DOHH2 (cell line): ENCODE results near the gene SRD5A2.

Experiments used
- EZH2phosphoT487 ChIP-seq: fragments of 200-600 bp; sonication (generic); IDR thresholded peaks from 2 replicates; pipeline ENCODE4 v1.6.1; 2017; ENCODE audit warnings: borderline replicate concordance, mild to moderate bottlenecking, antibody characterized with exemption, low read length, moderate library complexity, mixed read lengths
- TF ChIP-seq, protein P1 (sequence below): fragments of 200-600 bp; sonication (generic); IDR thresholded peaks from one replicate; pipeline ENCODE4 v1.5.1; 2014; ENCODE audit warnings: antibody characterized with exemption, mild to moderate bottlenecking, low read depth, low read length; ENCODE audit not compliant: poor library complexity, severe bottlenecking

DNA sequence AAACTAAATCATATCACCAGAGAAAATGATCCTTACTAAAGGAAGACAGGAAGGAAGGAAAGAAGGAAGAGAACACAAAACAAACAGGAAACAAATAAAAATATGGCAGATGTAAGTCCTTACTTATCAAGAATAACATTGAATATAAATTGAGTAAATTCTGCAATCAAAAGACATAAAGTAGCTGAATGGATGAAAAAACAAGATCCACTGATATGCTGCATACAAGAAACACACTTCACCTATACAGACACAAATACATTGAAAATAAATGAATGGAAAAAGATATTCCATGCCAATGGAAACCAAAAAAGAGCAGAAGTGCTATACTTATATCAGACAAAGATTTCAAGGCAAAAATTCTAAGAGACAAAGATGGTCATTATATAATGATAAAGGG is 18.0 kb upstream of the SRD5A2 start:
- TF ChIP-seq, protein P1, sequence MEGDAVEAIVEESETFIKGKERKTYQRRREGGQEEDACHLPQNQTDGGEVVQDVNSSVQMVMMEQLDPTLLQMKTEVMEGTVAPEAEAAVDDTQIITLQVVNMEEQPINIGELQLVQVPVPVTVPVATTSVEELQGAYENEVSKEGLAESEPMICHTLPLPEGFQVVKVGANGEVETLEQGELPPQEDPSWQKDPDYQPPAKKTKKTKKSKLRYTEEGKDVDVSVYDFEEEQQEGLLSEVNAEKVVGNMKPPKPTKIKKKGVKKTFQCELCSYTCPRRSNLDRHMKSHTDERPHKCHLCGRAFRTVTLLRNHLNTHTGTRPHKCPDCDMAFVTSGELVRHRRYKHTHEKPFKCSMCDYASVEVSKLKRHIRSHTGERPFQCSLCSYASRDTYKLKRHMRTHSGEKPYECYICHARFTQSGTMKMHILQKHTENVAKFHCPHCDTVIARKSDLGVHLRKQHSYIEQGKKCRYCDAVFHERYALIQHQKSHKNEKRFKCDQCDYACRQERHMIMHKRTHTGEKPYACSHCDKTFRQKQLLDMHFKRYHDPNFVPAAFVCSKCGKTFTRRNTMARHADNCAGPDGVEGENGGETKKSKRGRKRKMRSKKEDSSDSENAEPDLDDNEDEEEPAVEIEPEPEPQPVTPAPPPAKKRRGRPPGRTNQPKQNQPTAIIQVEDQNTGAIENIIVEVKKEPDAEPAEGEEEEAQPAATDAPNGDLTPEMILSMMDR: no peak
- TF ChIP-seq EZH2phosphoT487: no peak
